HG03135 (cell line): ENCODE measurements around the gene PHETA1.
"Not testable (repeated sequence)": the region's sequence is repeated elsewhere in the genome, so short reads cannot be mapped to it uniquely, and the experiment has no call there.

ENCODE experiments used
- ATAC-seq: cut with Tn5 transposase; IDR thresholded peaks from one replicate; pipeline ENCODE4 v1.9.1; 2021; ENCODE audit warnings: mild to moderate bottlenecking, moderate library complexity; ENCODE audit not compliant: unreplicated experiment

PHETA1 gene

DNA sequence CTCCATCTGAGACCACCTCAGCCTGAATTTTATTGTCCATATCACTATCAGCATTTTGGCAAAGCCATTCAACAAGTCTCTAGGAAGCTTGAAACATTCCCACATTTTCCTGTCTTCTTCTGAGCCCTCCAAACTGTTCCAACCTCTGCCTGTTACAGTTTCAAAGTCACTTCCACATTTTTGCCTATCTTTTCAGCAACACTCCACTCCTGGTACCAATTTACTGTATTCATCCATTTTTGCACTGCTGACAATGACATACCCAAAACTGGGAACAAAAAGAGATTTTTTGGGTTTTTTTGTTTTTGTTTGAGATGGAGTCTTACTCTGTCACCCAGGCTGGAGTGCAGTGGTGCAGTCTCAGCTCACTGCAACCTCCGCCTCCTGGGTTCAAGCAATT, 4.3 kb upstream of the PHETA1 start:
- not testable (repeated sequence) for ATAC-seq

DNA sequence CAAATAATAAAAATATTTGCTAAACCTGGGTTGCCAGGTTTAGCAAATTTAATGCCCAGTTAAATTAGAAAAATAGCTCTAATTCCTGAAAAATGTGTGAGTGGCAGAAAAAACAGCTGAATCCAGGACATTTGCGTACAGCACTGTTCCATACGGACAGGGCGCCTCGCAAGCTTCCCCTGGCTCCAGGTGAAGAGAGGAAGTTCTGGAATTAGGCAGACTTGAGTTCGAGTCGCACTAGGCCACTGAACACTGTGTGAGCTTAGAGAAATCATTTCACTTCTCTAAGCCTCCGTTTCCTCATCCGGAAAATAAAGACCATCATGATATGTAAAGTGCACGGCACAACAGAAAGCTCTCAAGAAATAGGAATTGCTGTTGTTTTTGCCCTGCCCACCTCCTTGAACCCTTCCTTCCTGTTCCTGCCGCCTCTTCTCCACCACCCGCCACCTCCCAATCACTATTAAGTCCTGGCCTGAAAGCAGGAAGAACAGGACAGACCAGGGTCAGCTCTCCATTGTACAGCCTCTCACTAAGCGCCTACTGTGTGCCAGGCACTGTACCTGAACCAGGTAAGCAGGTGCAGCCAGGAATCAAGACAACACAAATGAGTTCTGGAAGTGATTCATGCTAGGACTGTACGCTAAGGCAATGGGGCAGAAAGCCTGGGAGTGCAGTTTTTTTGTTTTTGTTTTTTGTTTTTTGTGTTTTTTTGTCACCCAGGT, 763 bp upstream of the PHETA1 start:
- no peak for ATAC-seq

DNA sequence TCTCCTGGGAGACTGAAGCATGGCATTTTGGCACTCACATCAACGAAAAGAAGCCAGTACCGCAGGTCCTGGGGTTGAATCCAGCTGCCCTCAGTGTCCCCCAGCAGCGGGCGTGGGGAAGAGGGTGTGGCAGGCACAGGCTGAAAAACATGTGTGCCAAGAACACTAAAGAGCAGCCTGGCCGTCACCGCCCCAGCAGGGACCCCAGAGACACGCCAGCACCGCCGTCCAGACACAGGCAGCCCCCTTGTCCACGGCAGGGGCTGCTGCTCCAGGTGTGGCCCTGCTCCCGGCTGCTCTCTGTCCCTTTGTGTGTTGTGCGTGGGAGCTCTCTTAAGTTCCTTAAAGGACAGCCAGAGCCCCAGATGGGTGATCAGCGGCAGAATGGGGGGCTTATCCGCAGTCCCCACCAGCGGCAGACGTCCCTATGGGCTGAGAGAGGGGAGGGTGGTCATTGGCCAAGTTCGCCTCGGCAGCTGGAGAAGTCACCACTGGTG, 556 bp downstream of the PHETA1 start:
- ATAC-seq = peak; percentile 8

DNA sequence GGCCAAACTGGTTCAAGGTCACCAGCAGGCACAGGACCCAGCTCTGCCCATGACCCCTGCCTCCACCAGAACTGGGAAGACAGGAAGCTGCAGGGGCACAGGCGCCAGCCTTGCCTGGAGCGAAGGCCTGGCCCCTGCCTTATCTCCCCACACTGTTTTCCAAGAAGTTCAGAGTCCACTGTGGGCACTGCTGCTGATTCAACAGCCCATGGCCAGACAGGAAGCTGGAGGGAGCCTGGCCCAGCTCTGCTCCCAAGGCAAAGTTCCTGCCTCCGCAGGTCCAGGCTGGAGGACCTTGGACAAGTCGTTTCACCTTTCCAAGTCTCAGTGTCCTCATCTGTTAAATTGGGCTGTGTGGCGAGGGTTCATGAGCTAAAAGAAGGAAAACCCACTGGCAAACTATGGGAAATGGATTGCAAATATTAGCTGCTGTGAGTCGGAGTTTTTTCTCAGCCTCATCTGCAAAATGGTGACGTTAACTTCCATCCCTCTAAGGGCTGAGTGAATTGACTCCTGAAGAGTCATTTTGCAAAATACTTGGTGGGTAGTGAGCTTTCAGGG, 1.2 kb downstream of the PHETA1 start:
- no peak for ATAC-seq

DNA sequence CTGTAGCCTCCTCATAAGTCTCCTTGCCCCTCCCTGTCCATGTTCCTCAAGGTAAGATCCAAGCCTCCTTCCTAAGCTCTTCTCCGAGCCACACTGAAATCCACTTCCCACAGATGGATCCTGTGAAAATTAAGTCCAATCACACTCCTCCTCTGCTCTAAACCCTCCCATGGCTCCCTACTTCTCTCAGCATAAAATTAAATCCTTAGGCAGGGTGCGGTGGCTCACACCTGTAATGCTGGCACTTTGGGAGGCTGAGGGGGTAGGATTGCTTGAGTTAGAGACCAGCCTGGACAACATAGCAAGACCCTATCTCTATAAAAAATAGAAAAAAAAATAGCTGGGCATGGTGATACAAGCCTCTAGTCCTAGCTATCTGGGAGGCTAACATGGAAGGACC, 2.3 kb downstream of the PHETA1 start:
- ATAC-seq = no peak

DNA sequence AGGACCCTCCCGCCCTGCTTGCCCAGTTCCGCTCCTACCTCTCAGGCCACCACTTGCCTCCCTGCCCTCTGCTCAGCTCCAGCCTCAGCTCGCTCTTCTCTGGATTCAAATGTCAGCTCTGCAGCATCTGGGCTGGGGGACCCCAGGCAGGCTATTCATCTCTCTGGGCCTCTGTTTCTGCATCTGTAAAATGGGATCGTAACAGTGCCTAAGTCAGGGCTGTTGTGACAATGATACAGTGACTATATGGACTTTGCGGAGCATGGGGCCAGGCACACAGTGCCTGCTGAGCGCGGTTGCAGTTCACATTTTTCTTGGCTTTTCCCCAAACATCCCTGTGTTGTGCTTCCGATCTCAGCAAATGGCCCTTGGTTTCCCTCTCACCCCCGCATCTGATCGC, 2.8 kb downstream of the PHETA1 start:
- ATAC-seq = no peak

DNA sequence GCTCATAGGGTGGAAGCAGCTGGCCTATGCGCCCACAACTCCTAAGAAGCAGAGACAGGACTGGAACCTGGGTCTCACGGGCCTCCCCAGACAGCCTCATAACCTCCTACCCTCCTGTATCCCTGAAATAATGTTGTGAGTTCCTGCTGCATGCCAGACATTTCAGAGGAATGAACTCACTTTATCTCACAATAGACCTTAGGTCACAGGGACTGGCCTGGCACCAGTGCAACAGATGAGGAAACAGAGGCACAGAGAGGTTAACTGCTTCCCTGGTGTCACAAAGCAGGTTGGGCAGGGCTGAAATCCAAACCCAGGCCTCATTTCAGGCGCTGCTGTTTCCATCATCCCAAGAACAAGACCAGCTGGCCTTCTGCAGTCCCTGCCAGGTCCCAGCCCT, 5.3 kb downstream of the PHETA1 start:
- no peak for ATAC-seq

DNA sequence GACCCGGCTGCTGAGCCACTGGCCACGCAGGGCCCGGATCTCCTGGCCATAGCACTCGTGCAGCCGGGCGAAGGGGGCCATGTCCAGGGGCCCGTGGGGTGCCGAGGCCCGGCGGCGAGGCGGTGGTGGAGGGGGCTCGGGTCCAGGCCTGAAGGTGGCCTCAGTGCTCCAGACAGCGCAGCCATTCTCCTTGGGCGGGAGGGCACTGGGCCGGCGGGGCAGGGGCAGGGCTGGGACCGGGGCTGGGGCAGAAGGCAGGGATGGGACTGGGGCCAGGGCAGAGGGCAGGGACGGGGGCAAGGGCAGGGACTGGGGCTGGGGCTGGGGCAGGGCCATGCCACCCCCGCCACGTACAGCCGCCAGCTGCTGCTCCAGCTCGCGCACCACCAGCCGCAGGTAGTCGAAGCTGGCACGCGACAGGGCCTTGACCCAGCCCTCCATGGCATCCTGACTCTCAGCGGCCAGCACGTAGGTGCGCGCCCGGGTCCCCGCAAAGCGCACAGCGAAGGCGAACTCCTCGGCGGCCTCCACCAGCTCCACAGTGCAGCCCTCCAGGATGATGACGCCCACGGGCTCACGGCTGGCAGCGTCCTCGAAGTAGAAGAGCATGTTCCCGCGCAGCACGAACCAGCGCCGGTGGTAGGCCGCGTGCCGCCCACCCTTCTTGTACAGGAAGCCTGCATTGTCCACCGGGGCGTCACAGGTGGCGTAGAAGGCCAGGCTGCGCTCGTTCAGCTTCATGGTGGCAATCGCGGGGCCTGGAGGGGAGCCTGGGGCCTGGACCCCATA, 6.0 kb downstream of the PHETA1 start:
- no peak for ATAC-seq

DNA sequence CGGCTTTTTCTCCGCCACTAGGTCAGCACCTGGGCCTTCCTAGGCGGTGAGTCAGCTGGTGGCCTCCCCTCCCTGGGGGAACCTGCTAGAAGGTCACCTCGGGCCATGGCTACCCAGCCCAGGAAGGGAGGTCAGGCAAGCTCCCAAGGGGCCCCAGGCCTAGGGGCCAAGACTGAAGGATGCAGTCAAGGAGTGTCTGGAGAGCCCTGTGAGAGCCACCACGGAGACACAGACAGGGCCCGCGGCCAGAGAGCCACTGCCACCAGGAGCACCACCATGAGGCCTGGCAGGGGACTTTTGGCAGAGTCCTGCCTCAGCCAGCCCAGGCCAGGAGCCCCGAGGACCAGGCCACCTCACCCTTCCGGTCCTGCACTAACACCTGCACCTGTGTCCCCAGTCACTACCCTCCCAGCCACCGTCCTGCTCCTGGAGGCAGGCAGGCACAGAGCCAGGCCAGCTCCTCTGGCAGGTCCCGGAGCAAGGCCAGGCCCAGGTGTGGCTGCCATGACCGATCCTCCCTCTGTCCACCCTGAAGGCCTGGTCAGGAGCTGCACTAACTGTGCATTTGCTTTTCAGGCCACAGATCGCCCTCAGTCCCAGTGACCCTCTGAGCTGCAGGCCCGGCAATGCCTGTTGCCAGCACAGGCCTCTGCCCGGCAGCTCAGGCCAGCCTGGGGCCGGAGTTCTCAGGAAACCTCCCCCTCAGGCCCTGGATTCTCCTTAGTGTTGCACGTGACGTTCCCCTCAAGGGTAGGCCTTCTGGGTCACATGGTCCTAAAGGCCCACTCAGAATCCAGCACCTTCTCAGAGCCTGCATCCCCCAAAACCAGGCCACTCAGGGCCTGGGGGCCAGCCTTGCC, 6.9 kb downstream of the PHETA1 start:
- ATAC-seq = no peak

DNA sequence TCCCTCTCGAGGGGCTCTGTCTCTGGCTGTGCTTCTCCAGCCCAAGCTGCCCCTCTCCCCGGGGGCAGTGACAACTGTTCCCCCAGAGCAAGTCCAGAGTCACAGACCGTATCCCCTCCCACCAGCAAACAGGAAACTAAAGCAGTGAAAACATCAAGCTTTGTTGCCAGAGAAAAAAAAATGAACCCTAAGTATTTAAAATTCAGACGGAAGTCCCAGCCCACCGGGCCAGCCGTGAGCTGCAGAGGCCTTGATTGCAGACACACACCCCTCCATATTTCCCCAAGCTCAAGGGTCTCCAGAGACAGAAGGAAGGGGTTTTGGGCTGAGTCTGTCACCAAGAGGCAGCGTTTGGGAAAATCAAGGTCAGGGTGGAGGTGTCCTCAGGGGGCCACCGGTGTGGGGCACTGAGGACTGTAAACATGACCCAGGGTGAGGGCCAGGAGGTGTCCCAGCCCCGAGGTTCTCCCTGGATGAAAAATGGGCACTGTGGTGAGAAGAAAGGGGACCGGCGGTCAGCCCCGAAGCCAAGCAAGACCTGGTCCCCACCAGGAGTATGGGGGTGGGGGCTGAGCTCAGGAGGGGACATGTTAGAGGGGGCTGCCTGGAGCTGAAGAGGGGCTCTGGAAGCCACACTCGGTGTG, 7.7 kb downstream of the PHETA1 start:
- no peak for ATAC-seq

DNA sequence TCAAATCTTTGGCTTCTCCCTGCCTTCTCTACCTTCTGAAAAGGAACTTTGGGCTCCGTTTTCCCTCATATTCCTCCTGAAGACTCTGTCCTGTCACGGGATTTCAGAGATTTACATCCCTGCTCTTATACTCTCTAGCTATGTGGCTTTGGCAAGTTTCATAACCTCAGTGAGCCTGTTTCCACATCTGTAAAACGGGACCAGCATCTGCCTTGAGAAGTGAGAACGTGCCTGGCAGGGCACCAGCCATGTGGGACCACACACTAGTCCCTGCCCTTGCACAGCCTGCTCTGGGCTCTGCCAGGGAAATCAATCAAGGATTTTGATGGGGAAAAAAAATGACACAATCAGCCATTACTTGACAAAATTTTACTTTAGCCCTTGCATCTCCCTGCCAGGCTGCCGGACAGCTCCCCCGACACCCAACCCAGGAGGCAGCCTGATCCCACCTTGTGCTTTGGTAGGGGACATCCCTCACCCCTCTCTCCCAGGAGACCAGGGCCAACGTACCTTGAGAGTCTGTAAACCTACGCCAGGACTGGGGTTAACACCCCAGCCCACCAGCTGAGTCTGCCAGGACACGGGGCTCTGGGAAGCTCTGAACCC, 8.5 kb downstream of the PHETA1 start:
- no peak for ATAC-seq

DNA sequence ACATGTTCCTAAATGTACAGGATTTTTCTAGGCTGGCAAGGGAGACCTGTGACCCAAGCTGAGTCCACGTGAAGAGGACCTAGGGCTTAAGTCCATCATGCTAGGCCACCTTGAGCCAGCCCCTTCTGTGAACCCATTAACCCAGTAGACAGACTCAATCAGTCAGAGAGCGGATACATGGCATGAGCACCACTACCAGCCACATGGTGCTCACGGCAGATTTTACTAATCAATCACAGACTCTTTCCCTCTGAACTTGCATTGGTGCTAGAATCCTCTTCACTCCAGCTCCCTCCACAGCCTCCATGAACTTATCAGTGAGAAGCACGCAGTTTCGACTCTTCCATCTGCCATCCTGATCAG, 9.0 kb downstream of the PHETA1 start:
- ATAC-seq = no peak

DNA sequence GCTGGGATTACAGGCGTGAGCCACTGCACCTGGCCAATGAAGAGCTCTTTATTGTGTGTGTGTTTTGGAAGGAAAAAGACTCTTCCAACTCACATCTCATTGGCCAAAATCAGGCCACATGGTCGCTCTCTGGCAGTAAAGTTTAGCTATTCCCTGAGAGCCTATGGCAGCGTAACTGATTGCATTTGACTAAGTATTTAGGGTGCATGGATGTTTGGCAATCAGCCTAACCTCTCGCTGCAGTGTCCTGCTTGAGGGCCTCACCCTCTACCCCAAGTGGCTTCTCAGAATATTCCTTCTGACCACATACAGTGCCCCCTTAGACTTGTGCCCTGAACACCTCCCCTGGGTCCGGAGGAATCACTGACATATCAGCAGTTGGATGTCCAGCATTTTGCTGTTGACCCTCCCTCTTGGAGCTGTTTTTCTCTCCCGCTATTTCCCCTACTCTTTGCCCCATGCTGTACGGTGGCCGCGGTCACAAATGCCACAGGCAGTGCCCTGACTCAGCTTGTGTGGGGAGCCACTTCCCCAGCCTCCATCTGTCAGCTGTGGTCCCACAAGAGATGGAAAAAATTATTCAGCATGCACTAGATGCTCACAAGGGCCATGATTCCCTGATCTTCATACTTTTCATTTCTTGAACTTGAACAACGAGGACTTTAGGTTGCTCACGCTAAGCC, 9.5 kb downstream of the PHETA1 start:
- ATAC-seq = no peak

DNA sequence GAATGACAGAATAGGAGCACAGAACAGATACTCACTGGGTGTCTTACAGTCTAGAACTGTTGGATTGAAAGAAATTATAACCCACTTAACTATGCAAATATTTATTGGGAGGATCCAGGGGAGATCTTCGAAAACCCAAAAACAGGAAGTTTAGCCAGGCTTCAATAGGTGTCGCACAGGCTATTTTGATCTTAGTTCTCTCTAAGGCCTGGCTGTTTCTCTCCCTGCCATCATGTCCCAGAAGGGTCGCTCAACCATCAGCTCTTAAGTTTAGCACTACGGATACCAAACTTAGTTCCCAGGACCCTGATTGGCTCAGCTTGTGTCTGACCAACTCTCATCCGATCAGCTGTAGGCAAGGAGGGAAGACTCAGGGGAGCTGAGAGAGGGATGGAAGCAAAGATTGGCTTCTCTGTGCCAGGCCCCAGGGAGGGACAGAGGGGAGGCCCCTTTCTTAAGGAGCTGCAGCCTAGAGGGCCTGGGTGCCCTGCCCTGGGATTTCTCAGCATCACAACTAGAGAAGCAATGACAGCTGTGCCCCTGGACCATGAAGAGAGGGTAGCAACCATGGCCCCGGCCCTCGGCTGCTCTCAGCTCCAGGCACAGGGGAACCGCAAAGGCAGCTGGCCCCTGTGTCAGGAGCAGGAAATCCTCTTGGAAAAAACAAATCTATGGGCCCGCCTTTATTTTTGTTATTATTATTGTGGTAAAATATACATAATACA, 13.5 kb downstream of the PHETA1 start:
- ATAC-seq = no peak

DNA sequence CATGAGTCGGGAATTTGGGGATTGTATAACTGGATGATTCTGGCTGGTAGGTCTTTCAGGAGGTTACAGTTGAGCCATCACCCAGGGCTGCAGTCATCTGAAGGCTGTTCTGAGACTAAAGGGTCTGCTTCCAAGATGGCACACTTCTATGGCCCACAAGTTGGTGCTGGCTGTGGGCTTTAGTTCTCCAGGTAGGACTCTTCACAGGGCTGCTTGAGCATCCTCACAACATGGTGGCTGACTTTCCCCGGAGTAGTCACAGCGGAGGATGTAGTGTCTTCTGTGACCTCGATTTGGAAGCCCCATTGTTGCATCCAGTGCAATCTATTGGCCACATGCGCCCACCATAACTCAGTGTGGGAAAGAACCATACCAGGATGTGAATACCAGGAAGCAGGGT, 14.4 kb downstream of the PHETA1 start:
- no peak for ATAC-seq

DNA sequence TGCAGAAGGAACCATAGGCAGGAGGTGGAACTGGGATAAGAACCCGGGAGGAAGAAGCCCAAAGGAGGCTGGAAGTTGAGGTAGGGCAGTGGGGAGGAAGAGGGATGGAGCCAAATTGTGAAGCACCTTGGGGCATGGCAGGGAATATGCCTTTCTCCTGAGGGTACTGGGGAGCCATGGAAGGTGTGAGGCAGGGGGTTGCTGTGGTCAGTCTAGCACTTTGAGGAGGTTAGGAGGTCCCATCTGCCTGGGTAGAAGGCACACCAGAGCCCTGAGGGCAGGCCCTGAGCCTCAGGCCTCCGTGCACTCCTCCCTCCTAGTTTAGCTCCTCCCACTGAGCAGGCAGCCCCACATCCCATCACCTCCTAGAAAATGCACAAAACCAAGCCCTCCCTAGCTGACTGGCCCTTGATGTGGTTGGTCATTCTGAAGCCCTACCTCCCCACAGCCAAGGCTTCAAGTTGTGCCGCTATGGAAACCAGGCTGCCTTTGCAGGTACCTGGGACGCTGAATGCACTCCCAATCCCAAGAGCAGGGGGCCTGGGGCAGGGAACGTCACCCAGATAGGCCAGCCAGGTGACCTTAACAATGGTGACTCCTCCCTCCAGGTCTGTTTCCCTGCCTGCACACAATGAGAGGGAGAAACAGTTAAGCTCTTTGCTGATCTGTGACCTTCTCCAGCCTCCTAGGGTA, 15.1 kb downstream of the PHETA1 start:
- ATAC-seq = no peak

DNA sequence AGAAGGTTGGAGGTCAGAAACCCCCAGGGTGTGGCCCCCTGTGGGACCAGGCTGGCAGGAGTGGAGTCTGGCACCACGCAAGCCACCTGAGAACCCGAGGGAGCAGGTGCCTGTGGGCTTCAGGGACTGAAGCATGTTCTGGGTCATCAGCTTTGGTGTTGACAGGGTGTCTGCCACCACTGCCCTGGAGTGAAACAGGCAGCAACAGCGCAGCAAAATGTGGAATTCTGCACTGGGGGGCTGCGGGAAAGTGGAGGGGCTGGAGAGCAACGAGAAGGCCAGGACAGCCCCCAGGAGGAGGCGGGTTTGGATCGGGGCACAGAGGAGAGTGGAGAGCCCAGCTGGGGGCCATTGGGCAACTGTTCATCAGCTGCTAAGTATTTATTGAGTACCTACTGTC, 15.9 kb downstream of the PHETA1 start:
- ATAC-seq = no peak

DNA sequence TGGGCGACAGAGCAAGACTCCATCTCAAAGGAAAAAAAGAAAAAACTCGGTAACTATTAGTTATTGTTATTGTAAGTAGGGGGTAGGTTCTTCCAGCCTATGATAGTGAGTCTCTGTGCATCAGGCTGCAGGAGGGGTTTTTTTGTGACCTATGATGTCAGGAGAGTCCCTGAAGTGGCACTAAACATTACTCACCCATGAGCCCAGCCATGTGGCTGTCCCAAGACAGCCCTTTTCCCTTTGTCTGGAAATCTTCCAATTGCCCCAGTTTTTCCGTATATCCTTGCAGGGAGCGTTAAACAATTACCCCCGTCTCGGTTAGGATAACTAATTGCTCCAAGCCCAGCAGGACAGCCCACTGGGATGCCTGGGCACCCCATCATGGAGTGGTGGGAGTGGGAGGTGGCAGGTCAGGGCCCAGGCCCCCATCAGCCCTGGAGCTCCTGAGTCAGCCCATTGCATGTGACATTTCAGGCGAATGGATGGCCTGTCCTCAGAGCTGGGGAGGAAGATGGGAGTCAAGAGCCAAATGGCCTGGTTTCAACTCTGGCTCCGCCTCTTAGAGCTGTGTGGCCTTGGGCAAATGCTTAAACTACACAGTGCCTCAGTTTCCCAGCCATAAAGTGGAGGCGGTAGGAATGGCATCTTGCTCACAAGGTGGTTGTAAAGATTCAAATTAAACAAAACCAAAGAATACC, 16.4 kb downstream of the PHETA1 start:
- ATAC-seq = no peak
